Esophagus muscularis mucosa (tissue), 3 donors: Measurements from ENCODE around the gene DIPK1B.

Experiments used
- POLR2AphosphoS5 ChIP-seq, 2 donors: sonication (generic); formaldehyde crosslinking; IDR thresholded peaks; one replicate each; pipeline ENCODE4 v1.6.1; 2017; ENCODE audit warnings: antibody characterized with exemption in 2 of 2
- TF ChIP-seq, protein P1 (sequence below), 3 experiments: fragments of 200-600 bp in 2 of 3; fragments of 450-650 bp in 1 of 3; sonication (generic) in 2 of 3; IDR thresholded peaks; one replicate each; pipeline ENCODE4 v1.5.1; 2017 to 2019; ENCODE audit warnings: antibody characterized with exemption in 3 of 3, mild to moderate bottlenecking in 2 of 3, moderate library complexity in 1 of 3

DNA sequence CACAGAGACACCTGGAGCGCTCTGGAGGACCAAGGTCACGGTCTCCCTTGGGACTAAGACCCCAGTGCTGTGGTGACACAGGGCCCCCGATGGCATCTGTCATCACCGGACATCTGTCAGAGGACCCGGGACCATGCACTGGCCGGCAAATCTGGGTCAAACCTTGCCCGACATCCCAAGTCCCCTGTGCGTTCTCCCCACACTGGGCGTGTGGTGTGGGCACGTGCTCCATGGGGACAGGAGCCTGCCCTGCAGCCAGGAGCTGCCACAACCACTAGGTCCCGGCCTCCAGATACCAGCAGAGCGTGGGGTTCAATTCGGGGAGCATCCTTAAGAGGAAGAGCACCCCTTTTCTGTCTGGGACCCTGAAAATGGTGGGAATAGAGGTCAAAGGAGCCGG is 28.6 kb upstream of the DIPK1B start:
- TF ChIP-seq, protein P1, sequence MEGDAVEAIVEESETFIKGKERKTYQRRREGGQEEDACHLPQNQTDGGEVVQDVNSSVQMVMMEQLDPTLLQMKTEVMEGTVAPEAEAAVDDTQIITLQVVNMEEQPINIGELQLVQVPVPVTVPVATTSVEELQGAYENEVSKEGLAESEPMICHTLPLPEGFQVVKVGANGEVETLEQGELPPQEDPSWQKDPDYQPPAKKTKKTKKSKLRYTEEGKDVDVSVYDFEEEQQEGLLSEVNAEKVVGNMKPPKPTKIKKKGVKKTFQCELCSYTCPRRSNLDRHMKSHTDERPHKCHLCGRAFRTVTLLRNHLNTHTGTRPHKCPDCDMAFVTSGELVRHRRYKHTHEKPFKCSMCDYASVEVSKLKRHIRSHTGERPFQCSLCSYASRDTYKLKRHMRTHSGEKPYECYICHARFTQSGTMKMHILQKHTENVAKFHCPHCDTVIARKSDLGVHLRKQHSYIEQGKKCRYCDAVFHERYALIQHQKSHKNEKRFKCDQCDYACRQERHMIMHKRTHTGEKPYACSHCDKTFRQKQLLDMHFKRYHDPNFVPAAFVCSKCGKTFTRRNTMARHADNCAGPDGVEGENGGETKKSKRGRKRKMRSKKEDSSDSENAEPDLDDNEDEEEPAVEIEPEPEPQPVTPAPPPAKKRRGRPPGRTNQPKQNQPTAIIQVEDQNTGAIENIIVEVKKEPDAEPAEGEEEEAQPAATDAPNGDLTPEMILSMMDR (IDR thresholded peaks at IDR 0.05), result no peak
- no peak for TF ChIP-seq POLR2AphosphoS5 (IDR thresholded peaks at IDR 0.05)
